Lower lobe of right lung (tissue), 2 donors: ENCODE data around the gene FOXL1. TPM values are rescaled to one million over a fixed set of nuclear protein-coding genes. Genes with fewer than 3 reads are reported as not detected.

Experiments
- ATAC-seq, 2 donors: fragments of 200-7000 bp; cut with Tn5 transposase; one replicate each; pipeline ENCODE4 v1.9.1; 2020 to 2022; ENCODE audit warnings: mild to moderate bottlenecking in 2 of 2, moderate library complexity in 2 of 2
- DNase-seq: peaks from one replicate; pipeline ENCODE4 v3.0.0-alpha.2; 2020
- H3K27ac ChIP-seq: fragments of 200-600 bp; one replicate; pipeline ENCODE4 v1.8.0; 2022
- H3K27me3 ChIP-seq: fragments of 200-600 bp; one replicate; pipeline ENCODE4 v1.8.0; 2022; ENCODE audit warnings: low read depth
- H3K36me3 ChIP-seq: fragments of 200-600 bp; one replicate; pipeline ENCODE4 v1.8.0; 2022; ENCODE audit warnings: mild to moderate bottlenecking
- H3K4me1 ChIP-seq: fragments of 200-600 bp; one replicate; pipeline ENCODE4 v1.8.0; 2022
- H3K4me3 ChIP-seq: fragments of 200-600 bp; one replicate; pipeline ENCODE4 v1.8.0; 2022; ENCODE audit warnings: mild to moderate bottlenecking
- H3K9me3 ChIP-seq: fragments of 200-600 bp; one replicate; pipeline ENCODE4 v1.8.0; 2022
- intact Hi-C: fragments of 100-400 bp; cut with DNase I; formaldehyde crosslinking; loops from one replicate; pipeline ENCODE4 v1.11.0; 2022
- total RNA-seq: library from RNA; stranded (reverse); fragmentation: NEBNext Ultra II Directional; extraction: Animal tissue kit (Norgen Biotek cat#: 25700); gene quantifications from one replicate; pipeline ENCODE4 v1.2.1, GENCODE V29; 2021
- TF ChIP-seq, protein P1 (sequence below): fragments of 200-600 bp; IDR thresholded peaks from one replicate; pipeline ENCODE4 v1.8.0; 2022; ENCODE audit warnings: antibody characterized with exemption, mild to moderate bottlenecking
- donor health status: DM: no; HTN: yes; CAD: no; lungs with severe emphysema.

Gene FOXL1
- total RNA-seq, 1 donor from 2014 or later: 0.83 TPM

DNA sequence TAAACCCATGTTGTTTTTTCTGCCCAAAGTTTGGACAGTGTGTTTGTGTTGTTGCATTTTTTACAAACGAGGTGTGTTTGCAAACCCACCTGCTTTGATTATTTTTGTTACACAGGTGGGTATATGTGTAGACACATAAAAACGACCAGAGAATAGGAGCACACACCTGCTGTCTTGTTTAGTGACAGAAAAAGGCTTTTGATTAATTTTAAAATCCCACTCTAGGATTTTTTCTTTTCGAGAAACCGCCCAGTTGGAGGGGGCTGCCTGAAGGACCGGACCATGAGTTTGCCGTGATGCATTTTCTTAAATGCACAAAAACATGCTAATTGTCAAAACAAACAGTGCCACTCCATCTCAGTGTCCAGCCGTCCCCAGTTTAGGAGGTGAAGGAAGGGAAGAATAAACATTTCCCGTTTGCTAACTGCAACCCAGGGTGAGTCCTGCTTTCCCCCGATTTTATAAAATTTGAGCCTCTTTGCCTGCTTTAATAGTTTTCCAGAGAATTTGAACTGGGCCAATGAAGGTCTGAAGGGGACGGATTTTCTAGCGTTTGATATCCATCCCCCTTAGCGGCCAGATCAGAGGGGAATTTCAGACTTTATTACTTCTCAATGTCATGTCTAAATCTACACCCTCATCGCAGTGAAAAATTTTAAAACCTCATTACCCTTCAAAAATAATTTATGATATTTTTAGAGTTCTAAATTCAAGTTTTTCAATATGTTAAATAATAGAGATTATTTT, 8.5 kb upstream of the FOXL1 start:
- Histone ChIP-seq H3K9me3 (no peaks in the 10 kb centered on the region), H3K27me3 (peaks cover 100% of the 10 kb centered on the region), H3K4me1 (peaks cover 3% of the 10 kb centered on the region), H3K36me3 (no peaks in the 10 kb centered on the region), H3K4me3 (no peak overlapping the region), H3K27ac (no peak overlapping the region)
- TF ChIP-seq, protein P1, sequence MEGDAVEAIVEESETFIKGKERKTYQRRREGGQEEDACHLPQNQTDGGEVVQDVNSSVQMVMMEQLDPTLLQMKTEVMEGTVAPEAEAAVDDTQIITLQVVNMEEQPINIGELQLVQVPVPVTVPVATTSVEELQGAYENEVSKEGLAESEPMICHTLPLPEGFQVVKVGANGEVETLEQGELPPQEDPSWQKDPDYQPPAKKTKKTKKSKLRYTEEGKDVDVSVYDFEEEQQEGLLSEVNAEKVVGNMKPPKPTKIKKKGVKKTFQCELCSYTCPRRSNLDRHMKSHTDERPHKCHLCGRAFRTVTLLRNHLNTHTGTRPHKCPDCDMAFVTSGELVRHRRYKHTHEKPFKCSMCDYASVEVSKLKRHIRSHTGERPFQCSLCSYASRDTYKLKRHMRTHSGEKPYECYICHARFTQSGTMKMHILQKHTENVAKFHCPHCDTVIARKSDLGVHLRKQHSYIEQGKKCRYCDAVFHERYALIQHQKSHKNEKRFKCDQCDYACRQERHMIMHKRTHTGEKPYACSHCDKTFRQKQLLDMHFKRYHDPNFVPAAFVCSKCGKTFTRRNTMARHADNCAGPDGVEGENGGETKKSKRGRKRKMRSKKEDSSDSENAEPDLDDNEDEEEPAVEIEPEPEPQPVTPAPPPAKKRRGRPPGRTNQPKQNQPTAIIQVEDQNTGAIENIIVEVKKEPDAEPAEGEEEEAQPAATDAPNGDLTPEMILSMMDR: no peak
- intact Hi-C loops: no loop called here
- no peak for ATAC-seq
- DNase-seq: no peak

DNA sequence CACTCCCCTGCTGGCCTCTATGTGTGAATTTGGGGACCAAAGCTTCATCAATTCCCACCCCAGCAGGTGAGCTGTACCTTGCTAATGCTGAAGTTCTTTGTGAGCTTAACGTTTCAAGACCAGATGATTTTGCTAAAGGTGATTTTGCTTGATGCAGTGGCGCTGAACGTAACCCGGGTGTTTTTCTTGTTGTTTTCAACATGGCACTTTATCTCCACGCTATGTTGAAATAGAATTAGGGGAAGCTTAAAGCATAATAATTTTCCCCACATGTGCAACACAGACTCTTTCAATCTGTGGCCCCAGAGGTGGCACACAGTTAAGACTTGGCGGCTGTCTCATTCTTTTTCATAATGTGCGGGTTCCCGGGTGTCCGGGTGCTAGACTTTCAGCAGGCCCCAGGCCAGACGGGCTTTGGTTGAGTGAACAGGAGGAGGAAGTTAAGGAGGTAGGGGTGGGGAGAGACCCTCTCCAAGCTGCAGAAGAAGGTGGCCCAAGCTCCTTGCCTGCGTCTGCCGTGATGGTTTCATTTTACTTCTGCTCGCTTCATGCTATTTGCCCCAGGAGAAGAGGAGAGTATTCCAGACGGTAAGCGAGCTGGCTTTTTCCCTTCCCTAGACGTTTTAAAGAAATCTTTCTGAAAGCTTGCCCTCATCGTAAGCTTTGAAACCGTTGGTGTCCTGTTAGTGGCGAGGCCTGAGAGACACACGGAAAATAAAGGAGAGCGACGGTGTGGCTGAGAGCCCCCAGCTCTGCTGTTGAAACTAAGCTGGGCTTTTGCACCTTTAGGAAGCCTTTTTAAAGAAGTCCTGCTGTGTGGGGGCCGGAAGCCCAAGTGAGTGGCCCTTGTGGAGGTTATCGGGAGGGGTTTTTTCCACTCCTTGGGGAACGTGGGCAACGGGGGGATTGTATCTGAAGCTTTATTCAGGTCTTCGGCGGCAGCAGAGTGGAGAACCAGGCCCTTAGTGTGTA, 7.5 kb upstream of the FOXL1 start:
- H3K27me3 ChIP-seq: peaks cover 100% of the 10 kb centered on the region
- no peak for ATAC-seq

DNA sequence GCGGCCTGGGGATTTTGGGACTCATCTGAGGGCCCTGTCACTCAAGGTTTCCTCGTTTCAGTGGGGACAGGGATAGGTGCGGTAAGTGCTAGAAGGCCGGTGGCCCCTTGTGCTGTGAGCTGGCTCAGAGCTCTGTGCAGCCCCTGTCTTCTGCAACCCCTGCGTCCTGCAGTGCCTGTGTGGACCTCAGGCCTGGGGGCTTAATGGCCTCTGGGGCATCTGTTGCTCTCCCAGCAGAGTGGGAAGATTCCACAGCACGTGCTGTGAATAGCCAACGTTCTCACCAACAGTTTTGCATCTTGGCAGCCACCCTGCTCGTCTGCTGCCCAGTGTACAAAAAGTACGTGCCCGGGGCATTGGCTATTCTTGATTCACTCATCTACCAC, 6.8 kb upstream of the FOXL1 start:
- ATAC-seq (no peak), DNase-seq (no peak)
- no peaks in the 10 kb centered on the region for H3K36me3 ChIP-seq
- TF ChIP-seq, protein P1: no peak
- intact Hi-C loops: no loop called here
- peaks cover 100% of the 10 kb centered on the region for H3K27me3 ChIP-seq
- H3K4me3 ChIP-seq: no peak overlapping the region
- H3K4me1 ChIP-seq: peaks cover 15% of the 10 kb centered on the region
- H3K27ac ChIP-seq: no peak overlapping the region
- H3K9me3 ChIP-seq: no peaks in the 10 kb centered on the region

More for the DNA sequence above, 7.5 kb upstream of the FOXL1 start:
- H3K4me1 ChIP-seq: peaks cover 10% of the 10 kb centered on the region
- H3K4me3 ChIP-seq: no peak overlapping the region
- DNase-seq: no peak
- no peak overlapping the region for H3K27ac ChIP-seq
- no peaks in the 10 kb centered on the region for H3K36me3 ChIP-seq
- intact Hi-C loops: no loop called here
- TF ChIP-seq, protein P1: no peak
- H3K9me3 ChIP-seq: no peaks in the 10 kb centered on the region

DNA sequence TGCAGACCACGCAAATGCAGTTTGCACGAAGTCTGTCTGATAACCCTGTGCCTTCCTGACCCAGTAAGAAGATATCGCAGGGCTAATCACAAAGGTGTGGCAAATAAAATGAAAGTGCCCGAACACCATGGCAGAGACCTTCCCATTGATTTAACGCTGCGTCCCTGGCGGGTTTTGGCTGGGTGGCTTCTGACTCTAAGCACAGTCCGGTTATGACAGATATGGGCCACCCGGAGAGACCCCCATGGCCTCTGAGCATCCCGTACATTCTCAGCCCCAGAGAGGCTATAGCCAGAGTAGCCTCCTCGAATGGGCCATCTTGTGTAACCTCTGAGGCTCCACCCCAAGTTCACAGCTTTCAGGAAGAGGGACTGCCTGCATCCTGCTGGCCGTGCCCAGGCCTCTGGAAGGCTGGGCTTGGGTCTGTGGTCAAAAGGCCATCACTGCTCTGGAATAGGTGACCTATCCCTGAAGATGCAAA, 6.3 kb upstream of the FOXL1 start:
- peaks cover 99% of the 10 kb centered on the region for H3K27me3 ChIP-seq
- TF ChIP-seq, protein P1: no peak
- H3K4me1 ChIP-seq: peaks cover 16% of the 10 kb centered on the region
- H3K4me3 ChIP-seq: no peak overlapping the region
- intact Hi-C loops: no loop called here
- no peaks in the 10 kb centered on the region for H3K36me3 ChIP-seq
- DNase-seq (no peak), ATAC-seq (no peak)
- H3K27ac ChIP-seq: no peak overlapping the region
- H3K9me3 ChIP-seq: no peaks in the 10 kb centered on the region

DNA sequence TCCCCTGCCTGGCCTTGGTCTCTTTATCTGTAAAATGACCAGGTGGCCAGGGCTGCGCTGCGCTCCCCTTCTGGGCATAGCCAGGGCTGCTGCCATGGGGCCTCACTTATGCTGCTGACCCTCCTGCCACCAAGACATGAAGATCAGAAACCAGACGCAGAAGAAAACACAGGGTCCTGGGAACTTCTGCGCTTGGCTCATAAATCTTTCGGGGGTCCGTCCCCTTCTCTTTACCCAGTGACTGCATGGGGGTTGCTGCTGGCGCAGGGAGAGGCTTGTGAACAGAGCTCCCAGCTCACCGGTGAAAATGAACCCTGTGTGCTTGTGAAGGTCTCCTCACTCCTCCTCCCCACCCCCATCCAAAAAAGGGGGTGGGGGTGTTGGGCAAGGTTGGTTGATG, 5.7 kb upstream of the FOXL1 start:
- Histone ChIP-seq H3K4me3 (no peak overlapping the region), H3K9me3 (no peaks in the 10 kb centered on the region), H3K36me3 (no peaks in the 10 kb centered on the region), H3K27ac (no peak overlapping the region), H3K27me3 (peaks cover 99% of the 10 kb centered on the region), H3K4me1 (peaks cover 16% of the 10 kb centered on the region)
- intact Hi-C loops: no loop called here
- DNase-seq (no peak), ATAC-seq (no peak)
- TF ChIP-seq, protein P1: no peak
